Measurements from ENCODE around the gene AK1.

The AK1 gene

GRCh38 chr9:127829205-127829906 lies 48.1 kb downstream of the AK1 start:
- no peak overlapping the region for H3K4me3 ChIP-seq (ENCODE audit: low read depth, low read length)
- no peak for TF ChIP-seq CTCF (IDR thresholded peaks at IDR 0.05; ENCODE audit: low read depth, low read length)

- peak overlapping the region; percentile 30 for H3K4me3 ChIP-seq (ENCODE audit: low read depth, low read length)
Observed at GRCh38 chr9:127828262-127829031, 49.0 kb downstream of the AK1 start.

GRCh38 chr9:127826253-127826913 lies 51.1 kb downstream of the AK1 start:
- no peak for TF ChIP-seq CTCF (IDR thresholded peaks at IDR 0.05; ENCODE audit: low read depth, low read length)

More at GRCh38 chr9:127828262-127829031, 49.0 kb downstream of the AK1 start:
- TF ChIP-seq CTCF (IDR thresholded peaks at IDR 0.05; ENCODE audit: low read depth, low read length): 0 out of 2 replicates have a peak, but pooled peaks have one; percentile 3

GRCh38 chr9:127825319-127826051 lies 52.0 kb downstream of the AK1 start:
- peak; percentile 4; the same call in 1 of the 2 replicates for TF ChIP-seq CTCF (IDR thresholded peaks at IDR 0.05; ENCODE audit: low read depth, low read length)
- H3K4me3 ChIP-seq (ENCODE audit: low read depth, low read length): no peak overlapping the region

More at GRCh38 chr9:127826253-127826913, 51.1 kb downstream of the AK1 start:
- H3K4me3 ChIP-seq (ENCODE audit: low read depth, low read length): no peak overlapping the region

- H3K4me3 ChIP-seq (ENCODE audit: low read depth, low read length): no peak overlapping the region
- no peak for TF ChIP-seq CTCF (IDR thresholded peaks at IDR 0.05; ENCODE audit: low read depth, low read length)
Observed at GRCh38 chr9:127822108-127822507, 55.4 kb downstream of the AK1 start.

GRCh38 chr9:127818574-127818973 lies 58.9 kb downstream of the AK1 start:
- H3K4me3 ChIP-seq (ENCODE audit: low read depth, low read length): no peak overlapping the region
- no peak for TF ChIP-seq CTCF (IDR thresholded peaks at IDR 0.05; ENCODE audit: low read depth, low read length)

All from WI38 (cell line).